ENCODE data around the gene MAGEE1.

Gene MAGEE1, protein sequence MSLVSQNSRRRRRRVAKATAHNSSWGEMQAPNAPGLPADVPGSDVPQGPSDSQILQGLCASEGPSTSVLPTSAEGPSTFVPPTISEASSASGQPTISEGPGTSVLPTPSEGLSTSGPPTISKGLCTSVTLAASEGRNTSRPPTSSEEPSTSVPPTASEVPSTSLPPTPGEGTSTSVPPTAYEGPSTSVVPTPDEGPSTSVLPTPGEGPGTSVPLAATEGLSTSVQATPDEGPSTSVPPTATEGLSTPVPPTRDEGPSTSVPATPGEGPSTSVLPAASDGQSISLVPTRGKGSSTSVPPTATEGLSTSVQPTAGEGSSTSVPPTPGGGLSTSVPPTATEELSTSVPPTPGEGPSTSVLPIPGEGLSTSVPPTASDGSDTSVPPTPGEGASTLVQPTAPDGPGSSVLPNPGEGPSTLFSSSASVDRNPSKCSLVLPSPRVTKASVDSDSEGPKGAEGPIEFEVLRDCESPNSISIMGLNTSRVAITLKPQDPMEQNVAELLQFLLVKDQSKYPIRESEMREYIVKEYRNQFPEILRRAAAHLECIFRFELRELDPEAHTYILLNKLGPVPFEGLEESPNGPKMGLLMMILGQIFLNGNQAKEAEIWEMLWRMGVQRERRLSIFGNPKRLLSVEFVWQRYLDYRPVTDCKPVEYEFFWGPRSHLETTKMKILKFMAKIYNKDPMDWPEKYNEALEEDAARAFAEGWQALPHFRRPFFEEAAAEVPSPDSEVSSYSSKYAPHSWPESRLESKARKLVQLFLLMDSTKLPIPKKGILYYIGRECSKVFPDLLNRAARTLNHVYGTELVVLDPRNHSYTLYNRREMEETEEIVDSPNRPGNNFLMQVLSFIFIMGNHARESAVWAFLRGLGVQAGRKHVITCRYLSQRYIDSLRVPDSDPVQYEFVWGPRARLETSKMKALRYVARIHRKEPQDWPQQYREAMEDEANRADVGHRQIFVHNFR

DNA sequence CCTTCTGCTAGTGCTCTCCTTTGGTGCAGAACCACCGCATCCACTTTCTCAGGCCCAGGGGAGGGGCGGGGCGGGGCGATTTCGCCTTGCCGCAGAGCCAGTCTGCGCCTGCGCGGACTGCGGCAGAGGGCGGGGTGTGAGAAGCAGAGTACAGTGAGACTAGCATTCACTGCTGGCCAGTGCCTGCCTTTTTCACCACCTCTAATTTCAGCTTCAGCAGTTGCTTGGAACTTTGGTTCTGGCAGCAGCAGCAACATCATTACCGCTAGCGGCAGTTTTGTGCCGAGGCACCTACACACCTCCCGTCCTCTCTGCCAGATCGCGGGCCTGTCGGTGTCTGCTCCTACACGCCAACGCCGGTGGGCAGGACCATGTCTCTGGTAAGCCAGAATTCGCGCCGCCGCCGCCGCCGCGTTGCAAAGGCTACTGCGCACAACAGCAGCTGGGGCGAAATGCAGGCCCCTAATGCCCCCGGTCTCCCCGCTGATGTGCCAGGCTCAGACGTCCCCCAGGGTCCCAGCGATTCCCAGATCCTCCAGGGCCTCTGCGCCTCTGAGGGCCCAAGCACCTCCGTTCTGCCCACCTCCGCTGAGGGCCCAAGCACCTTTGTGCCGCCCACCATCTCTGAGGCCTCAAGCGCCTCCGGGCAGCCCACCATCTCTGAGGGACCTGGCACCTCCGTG lies at the start of gene MAGEE1:
Gene MAGEE1 (plus strand): TSS at position 151 of the 683 bp plus-strand sequence. CDS start 221 bp downstream, at position 372.
- Histone ChIP-seq H3K9me3 (ENCODE audit: insufficient read depth, low read length) (no peaks in the 10 kb centered on the region), H2AFZ (ENCODE audit: low read depth, low read length) (peak within 1 kb of the TSS; percentile 27; the same call in 1 of the 2 replicates), H3K4me1 (ENCODE audit: low read length) (peaks cover 9% of the 10 kb centered on the region), H3K4me3 (ENCODE audit: low read length) (peak within 1 kb of the TSS; percentile 75), H3K79me2 (ENCODE audit: low read length) (no peaks in the 10 kb centered on the region), H3K27me3 (ENCODE audit: low read depth, low read length) (no peaks in the 10 kb centered on the region), H3K4me2 (ENCODE audit: low read length) (peak within 1 kb of the TSS; percentile 82), H4K20me1 (ENCODE audit: insufficient read depth, low read length) (no peaks in the 10 kb centered on the region), H3K27ac (ENCODE audit: low read length) (no peak within 1 kb of the TSS), H3K36me3 (replicated peaks; ENCODE audit: low read depth, low read length) (no peaks in the 10 kb centered on the region), H3K9ac (ENCODE audit: low read length) (peak within 1 kb of the TSS; percentile 70)
- TF ChIP-seq, protein P1, sequence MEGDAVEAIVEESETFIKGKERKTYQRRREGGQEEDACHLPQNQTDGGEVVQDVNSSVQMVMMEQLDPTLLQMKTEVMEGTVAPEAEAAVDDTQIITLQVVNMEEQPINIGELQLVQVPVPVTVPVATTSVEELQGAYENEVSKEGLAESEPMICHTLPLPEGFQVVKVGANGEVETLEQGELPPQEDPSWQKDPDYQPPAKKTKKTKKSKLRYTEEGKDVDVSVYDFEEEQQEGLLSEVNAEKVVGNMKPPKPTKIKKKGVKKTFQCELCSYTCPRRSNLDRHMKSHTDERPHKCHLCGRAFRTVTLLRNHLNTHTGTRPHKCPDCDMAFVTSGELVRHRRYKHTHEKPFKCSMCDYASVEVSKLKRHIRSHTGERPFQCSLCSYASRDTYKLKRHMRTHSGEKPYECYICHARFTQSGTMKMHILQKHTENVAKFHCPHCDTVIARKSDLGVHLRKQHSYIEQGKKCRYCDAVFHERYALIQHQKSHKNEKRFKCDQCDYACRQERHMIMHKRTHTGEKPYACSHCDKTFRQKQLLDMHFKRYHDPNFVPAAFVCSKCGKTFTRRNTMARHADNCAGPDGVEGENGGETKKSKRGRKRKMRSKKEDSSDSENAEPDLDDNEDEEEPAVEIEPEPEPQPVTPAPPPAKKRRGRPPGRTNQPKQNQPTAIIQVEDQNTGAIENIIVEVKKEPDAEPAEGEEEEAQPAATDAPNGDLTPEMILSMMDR (IDR thresholded peaks at IDR 0.05; ENCODE audit: low read depth, low read length): no peak
- TF ChIP-seq EZH2phosphoT487 (IDR thresholded peaks at IDR 0.05; ENCODE audit: low read depth): no peak

GRCh38 chrX:76398970-76399369 lies 28.5 kb upstream of the MAGEE1 start:
- Histone ChIP-seq H3K27me3 (ENCODE audit: low read depth, low read length) (no peaks in the 10 kb centered on the region), H3K9me3 (ENCODE audit: insufficient read depth, low read length) (no peaks in the 10 kb centered on the region), H3K27ac (ENCODE audit: low read length) (no peak overlapping the region), H3K4me2 (ENCODE audit: low read length) (no peak overlapping the region), H3K4me1 (ENCODE audit: low read length) (no peaks in the 10 kb centered on the region), H3K79me2 (ENCODE audit: low read length) (no peaks in the 10 kb centered on the region), H3K4me3 (ENCODE audit: low read length) (no peak overlapping the region), H3K36me3 (replicated peaks; ENCODE audit: low read depth, low read length) (no peaks in the 10 kb centered on the region), H3K9ac (ENCODE audit: low read length) (no peak overlapping the region), H4K20me1 (ENCODE audit: insufficient read depth, low read length) (no peaks in the 10 kb centered on the region), H2AFZ (ENCODE audit: low read depth, low read length) (no peak overlapping the region)
- no peak for TF ChIP-seq EZH2phosphoT487 (IDR thresholded peaks at IDR 0.05; ENCODE audit: low read depth)
- TF ChIP-seq, protein P1 (IDR thresholded peaks at IDR 0.05; ENCODE audit: low read depth, low read length): no peak

DNA sequence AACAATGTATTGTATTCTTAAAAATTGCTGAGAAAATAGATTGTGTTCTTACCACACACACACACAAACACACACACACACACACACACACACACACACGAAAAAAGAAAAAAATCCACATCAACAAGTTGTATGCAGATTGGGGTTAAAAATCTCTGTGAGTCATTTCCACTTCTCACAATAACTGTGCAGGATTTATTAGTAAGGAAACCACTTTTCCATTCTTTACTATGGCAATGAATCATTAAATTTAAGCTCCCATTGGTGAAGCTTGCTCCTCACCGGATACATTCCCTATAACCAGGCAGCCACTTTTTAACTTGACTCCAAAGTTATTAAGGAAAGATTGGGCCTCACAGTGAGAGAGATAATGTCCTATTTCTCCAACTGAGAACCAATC lies 19.7 kb upstream of the MAGEE1 start:
- no peaks in the 10 kb centered on the region for H3K9me3 ChIP-seq (ENCODE audit: insufficient read depth, low read length)
- H3K4me3 ChIP-seq (ENCODE audit: low read length): no peak overlapping the region
- H3K27ac ChIP-seq (ENCODE audit: low read length): no peak overlapping the region
- no peaks in the 10 kb centered on the region for H3K79me2 ChIP-seq (ENCODE audit: low read length)
- H3K9ac ChIP-seq (ENCODE audit: low read length): no peak overlapping the region
- no peaks in the 10 kb centered on the region for H3K36me3 ChIP-seq (replicated peaks; ENCODE audit: low read depth, low read length)
- no peak overlapping the region for H3K4me2 ChIP-seq (ENCODE audit: low read length)
- no peaks in the 10 kb centered on the region for H3K27me3 ChIP-seq (ENCODE audit: low read depth, low read length)
- H4K20me1 ChIP-seq (ENCODE audit: insufficient read depth, low read length): no peaks in the 10 kb centered on the region
- H2AFZ ChIP-seq (ENCODE audit: low read depth, low read length): no peak overlapping the region
- TF ChIP-seq, protein P1 (IDR thresholded peaks at IDR 0.05; ENCODE audit: low read depth, low read length): no peak
- TF ChIP-seq EZH2phosphoT487 (IDR thresholded peaks at IDR 0.05; ENCODE audit: low read depth): no peak
- H3K4me1 ChIP-seq (ENCODE audit: low read length): no peaks in the 10 kb centered on the region
